GM12878 (cell line): ENCODE measurements around the gene FZR1. TPM values are rescaled to one million over a fixed set of nuclear protein-coding genes. Genes with fewer than 3 reads are reported as not detected.

ENCODE experiments used
- ATAC-seq: fragments of 200-7000 bp; cut with Tn5 transposase; 3 replicates; pipeline ENCODE4 v1.9.1; 2020; ENCODE audit warnings: mild to moderate bottlenecking, moderate library complexity
- BruUV-seq: library from RNA; stranded (reverse); fragments of 400-500 nt; replicated peaks from 2 replicates; lab custom pipeline; 2021; lab: Mats Ljungman, UMichigan
- CTCF ChIA-PET: fragments of 300-600 bp; sonication (Branson Sonifier 250); formaldehyde crosslinking; extraction: SDS; loops from one replicate; lab custom pipeline; 2021; ENCODE audit warnings: inconsistent platforms; lab: Yijun Ruan, JAX
- POLR2A ChIA-PET: fragments of 350-600 bp; formaldehyde crosslinking; extraction: SDS; loops from one replicate; lab custom pipeline; 2021; ENCODE audit warnings: inconsistent platforms; lab: Charles Lee
- RAD21 ChIA-PET: fragments of 300-600 bp; sonication (Branson Sonifier 250); formaldehyde crosslinking; loops from one replicate; lab custom pipeline; 2023; ENCODE audit warnings: antibody characterized with exemption; ENCODE audit not compliant: unreplicated experiment; lab: Charles Lee
- SMC1A ChIA-PET: fragments of 300-600 bp; sonication (Branson Sonifier 250); formaldehyde crosslinking; loops from one replicate; lab custom pipeline; 2023; ENCODE audit not compliant: unreplicated experiment, uncharacterized antibody; lab: Charles Lee
- DNase-seq: peaks from one replicate; pipeline ENCODE4 v3.0.0-alpha.2; 2011; ENCODE audit warnings: low read depth, low spot score
- FAIRE-seq: peaks from 3 replicates; lab custom pipeline; 2011; peaks lifted over from hg19 to GRCh38; lab: Jason Lieb, UNC
- H2AFZ ChIP-seq: 2 replicates; pipeline ENCODE4 v1.6.0; 2011; ENCODE audit warnings: low read depth, low read length, control low read depth; ENCODE audit not compliant: control insufficient read depth
- H3K27ac ChIP-seq: 2 replicates; pipeline ENCODE4 v1.5.1; 2011; ENCODE audit warnings: control low read depth; ENCODE audit not compliant: control insufficient read depth, insufficient read depth
- H3K27me3 ChIP-seq, 2 experiments: replicated peaks in 1 of 2; 2 replicates each; pipeline versions ENCODE4 v1.6.0 to v1.6.1; 2011; ENCODE audit warnings: low read length in 1 of 2; ENCODE audit not compliant: control insufficient read depth in 2 of 2, insufficient read depth in 2 of 2
- H3K36me3 ChIP-seq, 2 experiments: 2 replicates each; pipeline ENCODE4 v1.5.1; 2011; ENCODE audit warnings: low read length in 1 of 2; ENCODE audit not compliant: control insufficient read depth in 2 of 2, insufficient read depth in 2 of 2
- H3K4me1 ChIP-seq: 2 replicates; pipeline ENCODE4 v1.6.1; 2011; ENCODE audit warnings: mild to moderate bottlenecking, low read length, moderate library complexity, mixed read lengths; ENCODE audit not compliant: control insufficient read depth, insufficient read depth
- H3K4me2 ChIP-seq: 2 replicates; pipeline ENCODE4 v1.6.0; 2011; ENCODE audit warnings: control low read depth; ENCODE audit not compliant: control insufficient read depth, insufficient read depth
- H3K4me3 ChIP-seq: fragments of 200-600 bp; sonication (generic); 2 replicates; pipeline ENCODE4 v1.5.1; 2016
- H3K79me2 ChIP-seq: 2 replicates; pipeline ENCODE4 v1.6.0; 2011; ENCODE audit warnings: low read length; ENCODE audit not compliant: control insufficient read depth, insufficient read depth
- H3K9ac ChIP-seq: 2 replicates; pipeline ENCODE4 v1.8.0; 2011; ENCODE audit warnings: low read length, control low read depth, mixed read lengths; ENCODE audit not compliant: control insufficient read depth, insufficient read depth
- H3K9me3 ChIP-seq: replicated peaks from 3 replicates; pipeline ENCODE4 v1.5.1; 2011; ENCODE audit warnings: mild to moderate bottlenecking, low read length; ENCODE audit not compliant: control insufficient read depth, insufficient read depth
- H4K20me1 ChIP-seq: 2 replicates; pipeline ENCODE4 v1.6.0; 2011; ENCODE audit not compliant: control insufficient read depth, insufficient read depth
- BCL11A ChIP-seq: IDR thresholded peaks from 2 replicates; pipeline ENCODE4 v1.6.1; 2011; ENCODE audit warnings: low read depth, low read length
- BCLAF1 ChIP-seq: fragments of 450-650 bp; IDR thresholded peaks from 2 replicates; pipeline ENCODE4 v1.6.1; 2017; ENCODE audit warnings: antibody characterized with exemption, mild to moderate bottlenecking, moderate library complexity
- EP300 ChIP-seq, 2 experiments: fragments of 150-350 bp in 1 of 2; IDR thresholded peaks; 2 replicates each; pipeline ENCODE4 v1.6.1; 2011 to 2012; ENCODE audit warnings: low read depth in 2 of 2, low read length in 2 of 2, borderline replicate concordance in 1 of 2, improper control_type of control experiment in 1 of 2, inconsistent platforms in 1 of 2; ENCODE audit not compliant: control insufficient read depth in 1 of 2
- HDAC2 ChIP-seq: fragments of 200-600 bp; sonication (generic); IDR thresholded peaks from 2 replicates; pipeline ENCODE4 v1.6.1; 2017
- IKZF1 ChIP-seq: fragments of 450-650 bp; conservative IDR thresholded peaks from 2 replicates; pipeline ENCODE4 v1.6.1; 2017; ENCODE audit warnings: antibody characterized with exemption, mild to moderate bottlenecking
- MEF2B ChIP-seq: fragments of 450-650 bp; IDR thresholded peaks from 2 replicates; pipeline ENCODE4 v1.6.1; 2018; ENCODE audit warnings: mild to moderate bottlenecking, moderate library complexity; ENCODE audit not compliant: partially characterized antibody, poor library complexity, severe bottlenecking
- MTA3 ChIP-seq: IDR thresholded peaks from 2 replicates; pipeline ENCODE4 v1.6.1; 2012; ENCODE audit warnings: low read length, inconsistent platforms, borderline replicate concordance
- MYC ChIP-seq: IDR thresholded peaks from 2 replicates; pipeline ENCODE4 v1.6.1; 2011; ENCODE audit warnings: mild to moderate bottlenecking, low read length, moderate library complexity, inconsistent platforms; ENCODE audit not compliant: insufficient read depth, insufficient replicate concordance, insufficient read length, severe bottlenecking
- NRF1 ChIP-seq: conservative IDR thresholded peaks from 2 replicates; pipeline ENCODE4 v1.6.1; 2011; ENCODE audit warnings: mild to moderate bottlenecking, low read depth, low read length, improper control_type of control experiment
- PAX8 ChIP-seq: fragments of 450-650 bp; IDR thresholded peaks from 2 replicates; pipeline ENCODE4 v1.6.1; 2017; ENCODE audit warnings: mild to moderate bottlenecking, moderate library complexity
- POLR2AphosphoS2 ChIP-seq: IDR thresholded peaks from 2 replicates; pipeline ENCODE4 v1.6.1; 2011; ENCODE audit warnings: low read depth, mild to moderate bottlenecking, low read length, improper control_type of control experiment, moderate library complexity
- RELB ChIP-seq: fragments of 450-650 bp; IDR thresholded peaks from 2 replicates; pipeline ENCODE4 v1.6.1; 2017; ENCODE audit warnings: low read depth, mild to moderate bottlenecking, moderate library complexity
- SMAD5 ChIP-seq: IDR thresholded peaks from 2 replicates; pipeline ENCODE4 v1.6.1; 2016; ENCODE audit warnings: antibody characterized with exemption, low read depth
- SREBF1 ChIP-seq: IDR thresholded peaks from 2 replicates; pipeline ENCODE4 v1.6.1; 2012; ENCODE audit warnings: mild to moderate bottlenecking, low read length
- YBX1 ChIP-seq: fragments of 450-650 bp; IDR thresholded peaks from 2 replicates; pipeline ENCODE4 v1.6.1; 2016; ENCODE audit warnings: antibody characterized with exemption
- WGBS: methylation state at CpG from one replicate; pipeline ENCODE4 v1.1.6; 2016; ENCODE audit warnings: low lambda C conversion rate; ENCODE audit not compliant: insufficient replicate concordance, insufficient coverage; ENCODE audit errors: missing lambda C conversion rate; 5-methylcytosine and 5-hydroxymethylcytosine counted together
- in situ Hi-C: fragments of 300-500 bp; cut with MboI; formaldehyde crosslinking; loops from 9 replicates; pipeline ENCODE4 v1.14.3; 2018; ENCODE audit warnings: mixed read lengths
- intact Hi-C: fragments of 100-400 bp; cut with micrococcal nuclease; formaldehyde crosslinking; loops from one replicate; pipeline ENCODE4 v1.14.2; 2022; ENCODE audit not compliant: unreplicated experiment
- polyA plus RNA-seq, 11 experiments: library from polyadenylated mRNA; depleted of rRNA in 4 of 11; unstranded in 6 of 11; stranded (reverse) in 5 of 11; fragments of >200 nt; fragmentation: Nextera tagmentation in 4 of 11; fragmentation: Illumina TruSeq in 1 of 11; extraction: Ambion mirVana in 4 of 11; extraction: Trizol in 1 of 11; gene quantifications; 1 replicate in 1 of 11; 2 replicates in 10 of 11; pipeline versions ENCODE4 v1.2.1 to v1.2.3, GENCODE V29; 2011 to 2016; ENCODE audit warnings: inconsistent platforms in 2 of 11, missing spikeins in 2 of 11, low read depth in 1 of 11
- total RNA-seq, 4 experiments: library from RNA; depleted of rRNA in 3 of 4; stranded (reverse); fragments of >200 nt in 3 of 4; fragmentation: Illumina TruSeq in 1 of 4; extraction: Trizol in 1 of 4; gene quantifications; 2 replicates each; pipeline versions ENCODE4 v1.2.1 to v1.2.3, GENCODE V29; 2013 to 2021

The FZR1 gene
- total and polyA plus RNA-seq, 10 of the 15 experiments (the other 5 are each of a cell fraction or from before 2014, with no cell fraction given): 0.11 to 44.2 (median 29.3) TPM

GRCh38 chr19:3586707-3587346, 80.7 kb downstream of the FZR1 start:
- Histone ChIP-seq H3K27ac (no peak overlapping the region), H3K9me3 (peaks cover 2% of the 10 kb centered on the region; the same call in 1 of the 3 replicates), H3K9ac (no peak overlapping the region), H3K27me3 (peaks cover 0 to 2% of the 10 kb centered on the region in 2 experiments; a peak in 1 of 4 replicates), H3K4me2 (no peak overlapping the region), H3K36me3 (no peaks in the 10 kb centered on the region), H3K4me1 (no peaks in the 10 kb centered on the region), H3K79me2 (no peaks in the 10 kb centered on the region), H2AFZ (no peak overlapping the region), H3K4me3 (no peak overlapping the region), H4K20me1 (no peaks in the 10 kb centered on the region)
- no TSS peak for BruUV-seq
- ChIA-PET CTCF (interaction anchor here (1.8 to 1.9 kb wide), 2 partner anchors 18 to 23 kb away, joined by 4 read pairs; no protein-coding TSS in a partner anchor), POLR2A (interaction anchor here (0.6 kb wide), 1 partner anchor 17 kb away, joined by 6 read pairs; no protein-coding TSS in a partner anchor), SMC1A (interaction anchor here (0.7 kb wide), 1 partner anchor 31 kb away, joined by 3 read pairs; no protein-coding TSS in a partner anchor), RAD21 (no interaction called here)
- no peak for DNase-seq
- in situ Hi-C loops (no loop called here), intact Hi-C loops (no loop called here)
- ATAC-seq: no peak
- WGBS: 74% methylated on average over 26 of the region's 31 CpGs
- no peak for FAIRE-seq
- TF ChIP-seq BCLAF1 (no peak), SMAD5 (no peak), IKZF1 (no peak), RELB (no peak), POLR2AphosphoS2 (no peak), PAX8 (no peak), MTA3 (no peak), MYC (no peak), NRF1 (no peak), BCL11A (no peak), HDAC2 (no peak), MEF2B (no peak), SREBF1 (no peak), YBX1 (no peak), EP300 (IDR thresholded peaks at IDR 0.05; ENCODE audit: borderline replicate concordance in 1 of 2, control insufficient read depth in 1 of 2, low read depth in 2 of 2, low read length in 2 of 2) (no peak)
